ENCODE measurements around the gene CLTB.

CLTB gene

DNA sequence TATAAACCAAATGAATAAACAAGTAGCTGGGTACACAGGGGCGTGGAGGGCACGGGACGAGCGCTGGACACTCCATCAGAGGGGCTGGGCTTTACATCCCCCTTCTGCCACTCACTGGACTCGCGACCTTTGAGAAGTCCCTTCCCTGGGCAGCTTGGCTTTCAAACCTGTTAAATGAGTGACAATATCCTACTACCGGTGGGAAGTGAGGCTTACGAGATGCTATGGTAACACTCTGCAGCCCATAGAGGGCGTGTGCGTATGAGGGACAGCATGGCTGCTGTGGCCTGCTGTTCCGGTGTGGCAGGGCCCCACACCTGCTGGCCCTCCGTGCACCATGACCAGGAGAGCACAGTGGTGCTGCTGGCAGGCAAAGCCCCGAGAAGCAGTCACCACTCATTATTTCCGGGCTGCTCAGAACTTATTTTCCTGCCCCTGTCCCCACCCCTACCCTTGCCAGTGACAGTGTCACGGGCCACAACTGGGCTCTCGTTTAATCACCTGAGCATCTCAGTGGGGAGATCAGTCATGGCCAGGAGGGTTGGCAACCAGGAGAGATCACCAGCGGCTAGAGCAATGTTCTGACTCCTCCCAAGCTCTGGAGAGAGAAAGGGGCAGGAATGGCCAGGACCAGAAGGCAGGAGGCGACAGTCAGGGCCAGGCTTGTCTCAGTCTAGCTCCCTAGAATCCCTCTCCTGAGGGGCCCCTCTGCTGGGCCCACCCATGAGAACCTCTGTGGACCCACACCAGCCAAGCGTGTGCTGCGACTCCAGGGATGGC lies 10.5 kb downstream of the CLTB start:
- peak; percentile 30 for DNase-seq (ENCODE audit: low read depth, low spot score)

DNA sequence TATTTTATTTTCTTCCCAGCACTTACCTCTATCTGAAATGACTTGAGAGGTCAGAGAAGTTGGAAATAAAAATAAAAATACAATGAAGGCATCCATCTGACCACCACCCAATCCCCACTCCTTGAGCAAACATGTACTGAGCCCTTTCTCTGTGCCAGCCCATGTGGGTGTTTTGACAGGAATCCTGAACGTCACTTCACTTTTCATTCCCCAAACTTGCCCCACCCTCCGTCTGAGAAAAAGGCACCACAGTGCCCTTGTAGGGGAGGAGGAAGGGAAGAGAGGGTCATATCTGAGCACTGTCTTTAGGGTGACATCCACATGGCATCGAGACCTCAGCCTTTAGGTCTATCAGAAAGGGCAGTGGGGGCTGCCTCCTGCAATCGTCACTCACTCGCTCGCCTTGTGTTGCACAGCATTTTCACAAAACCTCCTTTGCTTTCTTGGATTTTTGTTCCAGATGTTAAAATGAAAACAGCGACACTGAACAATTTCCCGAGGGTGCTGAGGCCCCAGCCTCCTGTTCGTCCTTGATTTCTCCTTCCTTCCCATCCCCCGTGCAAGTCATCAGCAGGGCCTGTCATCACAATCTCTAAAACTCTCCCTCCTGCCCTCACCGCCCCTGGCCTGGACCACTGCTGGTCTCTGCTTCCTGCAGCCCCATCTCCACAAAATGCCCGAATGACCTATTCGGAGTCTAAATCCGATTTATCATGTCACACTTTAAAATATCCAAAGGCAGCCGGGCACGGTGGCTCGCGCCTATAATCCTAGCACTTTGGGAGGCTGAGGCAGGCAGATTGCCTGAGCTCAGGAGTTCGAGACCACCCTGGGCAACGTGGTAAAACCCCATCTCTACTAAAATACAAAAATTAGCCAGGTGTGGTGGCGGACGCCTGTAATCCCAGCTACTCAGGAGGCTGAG lies 14.8 kb downstream of the CLTB start:
- no peak for DNase-seq (ENCODE audit: low read depth, low spot score)

DNA sequence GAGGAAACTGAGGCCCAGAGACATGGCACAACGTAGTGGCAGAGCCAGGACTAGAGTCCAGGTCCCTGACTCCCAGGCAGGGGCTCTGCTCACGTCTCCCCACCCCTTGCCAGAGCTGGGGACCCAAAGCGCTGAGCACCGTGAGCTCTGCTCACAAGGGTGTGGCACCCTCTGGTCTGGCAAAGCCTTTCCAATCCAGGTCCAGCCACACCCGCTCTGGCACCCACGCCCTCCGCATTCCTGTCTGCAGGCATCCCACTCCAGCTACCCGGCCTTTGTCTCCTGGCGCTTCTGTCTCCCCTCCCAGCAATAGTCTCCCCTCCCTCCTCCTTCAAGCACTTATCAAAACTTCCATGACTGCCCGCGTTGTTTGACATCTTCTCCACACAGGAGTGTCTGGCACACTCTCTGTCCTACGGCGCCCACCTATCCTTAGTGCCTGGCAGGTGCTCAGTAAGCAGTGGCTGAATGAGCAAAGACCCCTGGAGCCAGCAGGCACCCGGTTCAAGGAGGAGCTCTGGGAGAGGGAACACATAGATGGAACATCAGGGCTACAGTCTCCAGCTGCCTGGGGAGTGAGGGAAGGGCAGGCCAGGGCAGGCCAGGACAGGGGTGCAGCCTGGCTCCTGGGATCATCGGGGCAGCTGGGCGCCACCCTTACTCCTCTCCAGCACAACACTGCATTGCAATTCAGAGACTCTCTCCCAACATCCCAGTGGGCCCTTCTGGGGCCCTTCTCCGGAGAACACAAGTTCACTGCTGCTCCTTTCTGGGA lies 15.8 kb downstream of the CLTB start:
- no peak for DNase-seq (ENCODE audit: low read depth, low spot score)

DNA sequence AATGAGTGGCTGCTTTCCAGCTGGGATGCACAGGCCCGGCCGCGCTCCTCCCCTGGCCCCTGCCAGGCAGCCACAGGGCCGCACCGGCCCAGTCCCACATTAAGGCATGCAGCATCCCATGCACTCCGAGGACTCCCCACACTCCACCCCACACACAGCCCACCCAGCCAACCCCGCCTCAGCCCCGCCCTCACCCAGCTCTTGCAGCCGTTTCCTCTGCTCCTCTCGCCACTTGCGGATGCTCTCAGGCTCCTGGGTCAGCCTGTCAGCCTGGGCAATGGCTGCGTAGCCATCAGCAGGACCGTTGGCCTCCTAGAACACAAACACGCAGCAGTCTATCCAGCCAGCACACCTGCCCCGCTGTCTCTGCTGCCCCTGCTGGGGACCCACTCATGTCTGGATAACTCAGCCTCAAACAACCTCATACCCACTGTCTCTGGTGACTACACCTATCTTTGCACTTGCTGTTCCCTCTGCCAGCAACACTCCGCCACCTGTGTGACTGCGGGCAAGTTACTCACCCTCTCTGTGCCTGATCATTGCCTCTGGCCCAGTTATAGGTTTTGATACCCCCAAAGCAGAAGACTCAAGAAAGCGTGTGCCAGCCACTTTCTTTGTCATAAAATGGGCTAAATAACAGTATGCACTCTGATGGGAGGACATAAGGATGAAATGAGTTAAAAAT lies 18.5 kb downstream of the CLTB start:
- no peak for DNase-seq (ENCODE audit: low read depth, low spot score)

DNA sequence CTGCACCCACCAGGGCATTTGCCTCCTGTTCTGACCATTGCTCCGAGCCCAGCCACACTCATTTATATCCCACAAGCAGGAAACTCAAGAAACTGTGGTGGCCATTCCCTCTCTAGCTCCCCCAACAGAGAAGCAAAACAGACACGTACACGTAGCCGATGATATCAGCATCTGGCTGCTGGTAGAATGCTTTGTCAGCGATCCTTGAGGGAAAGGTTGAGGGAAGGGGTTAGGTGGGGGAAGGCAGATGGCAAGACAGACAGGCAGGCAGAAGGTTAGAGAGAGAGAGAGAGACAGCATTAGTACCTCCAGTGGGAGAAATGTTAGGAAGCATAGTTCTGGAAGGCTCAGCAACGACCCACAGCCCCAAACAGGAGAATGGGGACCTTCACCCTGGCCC lies 20.0 kb downstream of the CLTB start:
- DNase-seq (ENCODE audit: low read depth, low spot score), result no peak

DNA sequence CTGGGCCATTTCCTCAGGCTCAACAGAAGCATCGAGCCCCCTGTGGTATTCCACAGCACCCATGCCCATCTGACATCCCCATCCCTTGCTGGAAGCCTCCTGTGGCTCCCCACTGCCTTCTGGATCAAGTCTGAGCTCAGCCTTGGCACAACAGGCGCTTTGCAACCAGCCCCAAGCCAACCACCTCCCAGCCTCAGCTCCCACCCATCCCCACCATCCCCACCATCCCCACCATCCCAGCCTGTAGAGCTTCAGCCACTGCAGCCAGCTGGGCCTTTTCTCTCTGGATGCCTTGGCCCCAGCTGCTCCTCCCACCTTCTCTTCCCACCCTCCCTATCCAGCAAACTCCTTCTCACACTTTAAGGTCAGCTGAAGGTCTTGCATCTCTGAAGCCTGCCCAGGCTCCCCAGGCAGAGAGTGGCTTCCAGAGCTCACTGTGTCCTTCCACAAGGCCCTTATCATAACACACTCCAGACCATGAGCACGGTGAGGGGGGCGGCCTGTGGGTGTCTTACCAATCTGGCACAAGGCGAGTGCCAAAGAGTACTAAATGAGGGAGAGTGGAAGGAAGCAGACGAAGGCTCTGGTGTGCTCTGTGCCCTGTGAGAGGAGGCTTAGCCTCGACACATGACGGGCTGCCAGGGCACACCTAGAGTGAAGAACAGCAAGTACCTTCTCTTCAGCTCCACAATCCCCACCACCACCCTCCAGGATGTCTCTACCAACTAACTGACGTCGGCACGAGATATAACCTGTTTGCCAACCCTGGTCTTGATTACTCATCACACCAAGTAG lies 21.3 kb downstream of the CLTB start:
- DNase-seq (ENCODE audit: low read depth, low spot score), result no peak

DNA sequence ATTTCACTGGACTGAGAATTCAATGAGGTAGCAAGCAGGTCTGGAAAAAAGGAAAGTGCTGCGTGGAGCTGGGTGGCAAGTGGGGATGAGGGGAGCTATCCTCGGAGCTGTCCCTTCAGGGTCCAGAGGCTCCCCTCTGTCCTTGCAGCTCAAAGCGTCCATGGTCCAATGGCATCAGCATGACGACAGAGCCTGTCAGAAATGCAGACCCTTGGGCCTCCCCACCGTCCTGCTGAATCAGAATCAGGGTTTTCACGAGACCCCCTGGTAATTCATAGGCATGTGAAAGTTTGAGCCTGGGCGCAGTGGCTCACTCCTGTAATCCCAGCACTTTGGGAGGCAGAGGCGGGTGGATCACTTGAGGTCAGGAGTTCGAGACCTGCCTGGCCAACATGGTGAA lies 22.2 kb downstream of the CLTB start:
- DNase-seq (ENCODE audit: low read depth, low spot score), result no peak

DNA sequence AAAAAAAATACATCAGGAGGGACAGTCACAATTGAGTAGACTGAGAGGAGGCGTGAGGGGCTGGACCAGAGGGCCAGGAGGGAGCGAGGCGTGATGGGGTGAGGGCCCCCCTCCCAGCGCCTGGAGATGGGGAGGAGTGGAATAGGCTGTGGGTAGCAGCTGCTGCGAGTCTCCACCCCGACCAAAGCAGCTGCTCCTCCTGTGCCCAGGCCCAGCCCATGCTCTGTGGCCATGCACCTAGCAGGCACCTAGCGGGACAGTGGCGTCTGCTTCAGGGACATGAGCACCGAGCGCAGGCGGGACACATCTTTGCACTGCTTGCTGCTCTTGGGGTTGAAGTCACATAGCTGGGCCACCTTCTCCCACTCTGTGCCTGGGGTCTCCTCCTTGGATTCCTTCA lies 23.8 kb downstream of the CLTB start:
- no peak for DNase-seq (ENCODE audit: low read depth, low spot score)

DNA sequence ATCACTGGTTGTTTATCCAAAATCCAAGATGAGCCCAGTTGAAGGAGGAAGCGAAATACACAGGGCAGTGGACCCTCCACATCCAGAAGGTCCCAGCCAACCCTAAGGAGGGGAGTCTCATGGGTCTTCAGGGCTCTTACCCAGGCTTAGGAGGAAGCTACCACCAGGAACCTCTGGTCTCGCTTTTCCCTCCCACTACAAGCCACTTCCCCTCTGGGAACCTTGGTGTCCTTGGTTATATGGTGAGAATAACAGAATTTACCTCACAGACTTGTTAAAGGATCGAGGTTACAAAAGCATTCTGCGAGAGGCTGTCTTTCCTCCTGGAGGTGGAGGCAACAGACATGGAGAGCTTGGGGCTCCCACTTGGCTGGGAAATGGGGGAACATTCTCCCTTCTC lies 24.3 kb downstream of the CLTB start:
- DNase-seq (ENCODE audit: low read depth, low spot score), result no peak

DNA sequence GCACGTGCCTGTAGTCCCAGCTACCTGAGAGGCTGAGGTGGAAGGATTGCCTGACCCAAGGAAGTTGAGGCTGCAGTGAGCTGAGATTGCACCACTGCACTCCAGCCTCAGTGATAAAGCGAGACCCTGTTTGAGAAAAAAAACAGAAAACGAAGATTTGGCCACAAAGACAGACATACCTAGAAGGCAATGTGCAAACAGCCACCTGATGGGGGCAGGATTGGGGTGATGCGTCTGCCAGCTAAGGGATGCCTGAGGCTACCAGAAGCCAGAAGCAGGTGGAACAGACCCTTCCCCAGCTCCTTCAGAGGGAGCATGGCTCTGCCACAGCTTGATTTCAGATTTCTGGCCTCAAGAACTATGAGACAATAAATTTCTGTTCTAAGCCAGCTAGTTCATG lies 24.9 kb downstream of the CLTB start:
- DNase-seq (ENCODE audit: low read depth, low spot score), result no peak

DNA sequence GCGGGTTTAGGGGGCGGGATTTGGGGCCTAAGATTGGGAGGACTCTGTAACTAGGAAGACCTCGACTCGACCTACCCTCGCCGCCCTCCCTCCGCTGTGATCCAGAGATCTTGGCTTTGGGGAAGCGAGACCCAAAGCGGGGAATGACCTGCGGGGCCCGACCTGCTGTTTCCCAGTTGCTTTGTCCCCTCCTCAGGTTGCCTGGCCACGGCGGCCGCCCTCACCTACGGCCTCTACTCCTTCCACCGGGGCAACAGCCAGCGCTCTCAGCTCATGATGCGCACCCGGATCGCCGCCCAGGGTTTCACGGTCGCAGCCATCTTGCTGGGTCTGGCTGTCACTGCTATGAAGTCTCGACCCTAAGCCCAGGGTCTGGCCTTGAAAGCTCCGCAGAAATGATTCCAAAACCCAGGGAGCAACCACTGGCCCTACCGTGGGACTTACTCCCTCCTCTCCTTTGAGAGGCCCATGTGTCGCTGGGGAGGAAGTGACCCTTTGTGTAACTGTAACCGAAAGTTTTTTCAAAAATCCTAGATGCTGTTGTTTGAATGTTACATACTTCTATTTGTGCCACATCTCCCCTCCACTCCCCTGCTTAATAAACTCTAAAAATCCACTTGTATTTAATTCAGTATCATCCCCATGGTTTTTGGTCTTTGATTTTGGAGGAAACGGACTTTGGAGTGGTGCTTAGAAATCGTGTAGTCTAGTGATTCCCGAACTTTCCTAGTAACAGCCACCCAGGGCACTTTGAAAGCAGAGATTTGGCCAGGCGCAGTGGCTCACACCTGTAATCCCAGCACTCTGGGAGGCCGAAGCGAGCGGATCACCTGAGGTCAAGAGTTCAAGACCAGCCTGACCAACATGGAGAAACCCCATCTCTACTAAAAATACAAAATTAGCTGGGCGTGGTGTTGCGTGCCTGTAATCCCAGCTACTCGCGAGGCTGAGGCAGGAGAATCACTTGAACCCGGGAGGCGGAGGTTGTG lies 26.9 kb downstream of the CLTB start:
- DNase-seq (ENCODE audit: low read depth, low spot score), result no peak

DNA sequence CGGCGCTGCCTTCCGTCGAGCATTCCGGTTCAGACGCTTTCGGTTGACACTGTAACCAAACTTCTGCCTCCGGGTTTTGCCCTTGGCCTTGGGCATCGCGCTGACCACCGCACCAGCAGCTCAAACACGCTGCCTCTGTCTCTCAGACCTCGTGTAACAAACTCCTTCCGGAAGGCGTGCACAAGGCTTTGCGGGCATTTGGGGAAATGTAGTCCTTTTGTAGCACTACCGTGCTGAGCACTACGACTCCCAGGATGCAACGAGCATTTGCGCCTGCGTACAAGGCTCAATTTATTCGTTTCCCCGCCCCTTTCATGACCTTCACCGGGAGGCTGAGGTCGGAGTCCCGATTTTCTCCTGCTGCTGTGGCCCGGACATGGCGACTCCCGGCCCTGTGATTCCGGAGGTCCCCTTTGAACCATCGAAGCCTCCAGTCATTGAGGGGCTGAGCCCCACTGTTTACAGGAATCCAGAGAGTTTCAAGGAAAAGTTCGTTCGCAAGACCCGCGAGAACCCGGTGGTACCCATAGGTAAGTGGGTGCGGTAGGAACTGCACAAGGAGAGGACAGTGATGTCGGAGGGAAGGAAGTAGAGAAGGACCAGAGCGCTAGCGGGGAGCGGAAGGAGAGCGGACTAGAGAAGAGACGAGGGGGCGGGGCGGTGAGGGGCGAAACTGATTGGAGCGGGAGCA lies 27.8 kb downstream of the CLTB start, which contains the start of the genes HIGD2A and NOP16:
HIGD2A (plus strand) TSS at position 308 of the 691 bp plus-strand sequence; CDS start at position 377, 69 bp downstream.
NOP16 (minus strand) TSS at position 155 of the 691 bp plus-strand sequence; CDS start at position 96, 59 bp downstream.
- DNase-seq (ENCODE audit: low read depth, low spot score), result peak; percentile 98

DNA sequence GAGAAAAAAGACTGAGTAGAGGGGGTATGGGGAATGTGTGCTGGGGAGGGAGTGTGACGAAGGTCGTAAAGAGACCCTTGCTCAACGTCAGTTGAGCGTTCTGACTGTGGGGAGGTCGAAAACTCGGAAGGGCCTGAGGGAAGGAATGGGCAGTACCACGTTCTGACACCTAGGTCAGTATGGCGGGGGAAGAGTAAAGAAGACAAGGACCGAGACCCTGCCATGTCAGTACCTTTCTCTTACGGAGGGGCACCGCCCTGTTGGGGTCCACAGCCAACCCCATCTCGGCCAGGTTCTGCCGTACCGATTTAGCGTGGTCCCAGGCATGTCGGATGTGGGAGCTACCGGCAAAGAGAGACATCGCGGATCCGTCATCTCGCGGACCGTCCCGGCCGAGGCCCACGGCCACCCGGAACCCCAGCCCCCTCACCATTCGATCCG lies 28.3 kb downstream of the CLTB start:
- DNase-seq (ENCODE audit: low read depth, low spot score), result no peak

DNA sequence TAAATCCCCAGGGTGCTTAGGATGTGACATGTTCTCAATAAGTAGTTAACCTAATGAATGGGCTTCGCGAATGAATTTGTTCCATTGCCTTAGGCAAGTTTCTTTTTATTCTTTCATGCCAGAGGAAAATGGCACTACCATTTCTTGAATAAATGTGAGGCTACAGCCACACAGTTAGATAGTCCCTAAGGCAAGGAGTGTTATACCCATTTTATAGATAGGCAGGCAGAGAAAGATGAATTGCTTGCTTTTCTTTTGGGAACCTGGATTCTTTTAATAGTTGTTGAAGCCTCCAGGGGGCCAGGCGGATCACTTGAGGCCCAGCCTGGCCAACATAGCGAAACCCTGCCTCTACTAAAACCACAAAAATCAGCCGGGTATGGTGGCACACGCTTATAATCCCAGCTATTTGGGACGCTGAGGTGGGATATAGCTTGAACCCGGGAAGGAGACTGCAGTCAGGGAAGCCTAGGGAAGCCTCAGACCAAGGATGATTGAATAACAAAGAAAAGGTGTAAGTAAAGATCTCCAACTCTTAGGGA lies 28.9 kb downstream of the CLTB start:
- DNase-seq (ENCODE audit: low read depth, low spot score), result no peak

DNA sequence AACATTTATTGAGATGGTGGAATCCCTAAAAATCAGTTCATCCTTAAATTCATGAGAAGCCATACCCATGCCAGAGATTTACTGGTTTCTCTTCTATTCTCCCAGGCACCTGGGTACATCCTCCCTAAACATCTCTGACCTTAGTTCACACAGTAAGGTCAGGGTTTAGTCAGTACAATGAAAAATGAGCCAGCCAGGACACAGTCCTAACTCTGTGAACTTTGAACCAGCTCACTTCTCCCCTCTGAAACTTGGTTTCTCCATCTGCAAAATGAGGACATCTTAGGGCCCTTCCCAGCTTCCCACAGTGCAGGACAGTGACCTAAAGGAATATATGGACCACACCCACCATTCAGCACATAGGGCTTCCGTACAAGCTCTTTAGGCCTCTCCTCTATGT lies 29.8 kb downstream of the CLTB start:
- no peak for DNase-seq (ENCODE audit: low read depth, low spot score)

DNA sequence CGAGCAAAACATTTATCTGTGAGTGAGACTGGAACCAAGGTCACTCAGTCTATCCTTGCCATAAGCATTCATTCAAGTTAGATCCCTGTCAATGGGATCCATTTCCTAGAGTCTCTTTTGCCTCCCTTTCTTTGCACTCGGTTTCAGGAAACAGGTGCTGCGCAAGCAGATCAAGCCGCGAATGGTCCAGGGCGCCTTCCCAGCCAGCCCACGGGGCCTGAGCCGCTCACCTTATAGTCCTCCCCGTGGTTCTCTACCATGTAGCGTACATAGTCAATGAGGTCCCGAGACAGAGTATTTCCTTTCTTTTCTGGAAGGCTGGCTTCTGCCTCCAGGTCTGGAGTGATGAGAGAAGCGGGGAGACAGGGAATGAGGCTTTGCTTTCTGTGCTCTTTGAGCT lies 31.3 kb downstream of the CLTB start:
- no peak for DNase-seq (ENCODE audit: low read depth, low spot score)

DNA sequence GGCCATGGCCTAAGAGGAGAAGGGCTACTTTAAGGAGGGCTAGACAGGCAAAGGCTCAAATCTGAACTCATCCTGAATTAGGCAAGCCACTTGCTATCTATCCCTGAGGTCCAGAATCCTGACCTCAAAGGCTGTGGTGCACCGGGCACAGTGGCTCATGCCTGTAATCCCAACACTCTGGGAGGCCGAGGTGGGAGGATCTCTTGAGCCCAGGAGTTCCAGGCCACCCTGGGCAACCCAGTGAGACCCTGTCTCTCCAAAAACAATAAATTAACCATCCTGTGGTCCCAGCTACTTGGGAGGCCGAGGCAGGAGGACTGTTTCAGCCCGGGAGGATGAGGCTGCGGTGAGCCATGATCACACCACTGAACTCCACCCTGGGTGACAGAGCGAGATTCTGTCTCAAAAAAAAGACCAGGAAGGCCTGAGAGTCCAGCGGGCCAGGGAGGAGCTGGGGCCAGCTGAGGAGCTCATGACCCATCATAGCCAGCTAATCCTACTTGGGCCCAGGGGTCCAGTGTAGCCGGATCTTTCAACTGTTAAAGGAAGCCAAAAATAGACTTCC lies 31.9 kb downstream of the CLTB start:
- DNase-seq (ENCODE audit: low read depth, low spot score), result no peak

DNA sequence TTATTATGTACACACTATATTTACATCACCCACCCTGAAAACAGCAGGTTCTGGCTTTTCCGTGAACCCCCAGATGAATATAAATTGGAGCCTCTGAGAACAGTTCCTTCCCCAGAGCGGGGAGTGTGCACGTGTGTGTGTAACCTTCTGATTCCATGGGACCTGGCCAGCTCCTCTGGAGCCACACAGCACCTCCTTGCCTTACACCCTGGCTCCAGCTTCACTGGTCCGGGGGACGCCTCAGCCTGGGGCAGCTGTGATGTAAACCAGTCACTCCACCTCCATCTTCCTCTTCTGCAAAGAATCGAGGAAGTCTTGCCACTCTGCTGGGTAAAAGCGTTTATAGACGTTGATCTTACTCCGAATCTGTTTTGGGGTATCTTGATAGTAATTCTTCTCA lies 32.4 kb downstream of the CLTB start:
- no peak for DNase-seq (ENCODE audit: low read depth, low spot score)

Data from iPS DF 19.7 (cell line).